IPS-18a (cell line): ENCODE data around the gene PSMC3IP.
"Not testable (repeated sequence)": the region's sequence is repeated elsewhere in the genome, so short reads cannot be mapped to it uniquely, and the experiment has no call there.

ENCODE experiments used
- H3K27ac ChIP-seq: one replicate; pipeline ENCODE4 v1.5.1; 2013; ENCODE audit warnings: low read length
- H3K27me3 ChIP-seq: one replicate; pipeline ENCODE4 v1.6.1; 2013; ENCODE audit warnings: mild to moderate bottlenecking, low read length; ENCODE audit not compliant: control insufficient read depth, insufficient read depth
- H3K36me3 ChIP-seq: one replicate; pipeline ENCODE4 v1.6.1; 2013; ENCODE audit warnings: low read depth, low read length; ENCODE audit not compliant: control insufficient read depth
- H3K4me1 ChIP-seq: one replicate; pipeline ENCODE4 v1.6.1; 2013; ENCODE audit warnings: low read depth, low read length; ENCODE audit not compliant: control insufficient read depth
- H3K4me3 ChIP-seq: one replicate; pipeline ENCODE4 v1.5.1; 2013; ENCODE audit warnings: low read length
- H3K9ac ChIP-seq: one replicate; pipeline ENCODE4 v1.6.1; 2013; ENCODE audit warnings: mild to moderate bottlenecking, low read length, moderate library complexity
- H3K9me3 ChIP-seq: one replicate; pipeline ENCODE4 v1.6.1; 2013; ENCODE audit warnings: low read depth, low read length; ENCODE audit not compliant: control insufficient read depth

PSMC3IP gene

DNA sequence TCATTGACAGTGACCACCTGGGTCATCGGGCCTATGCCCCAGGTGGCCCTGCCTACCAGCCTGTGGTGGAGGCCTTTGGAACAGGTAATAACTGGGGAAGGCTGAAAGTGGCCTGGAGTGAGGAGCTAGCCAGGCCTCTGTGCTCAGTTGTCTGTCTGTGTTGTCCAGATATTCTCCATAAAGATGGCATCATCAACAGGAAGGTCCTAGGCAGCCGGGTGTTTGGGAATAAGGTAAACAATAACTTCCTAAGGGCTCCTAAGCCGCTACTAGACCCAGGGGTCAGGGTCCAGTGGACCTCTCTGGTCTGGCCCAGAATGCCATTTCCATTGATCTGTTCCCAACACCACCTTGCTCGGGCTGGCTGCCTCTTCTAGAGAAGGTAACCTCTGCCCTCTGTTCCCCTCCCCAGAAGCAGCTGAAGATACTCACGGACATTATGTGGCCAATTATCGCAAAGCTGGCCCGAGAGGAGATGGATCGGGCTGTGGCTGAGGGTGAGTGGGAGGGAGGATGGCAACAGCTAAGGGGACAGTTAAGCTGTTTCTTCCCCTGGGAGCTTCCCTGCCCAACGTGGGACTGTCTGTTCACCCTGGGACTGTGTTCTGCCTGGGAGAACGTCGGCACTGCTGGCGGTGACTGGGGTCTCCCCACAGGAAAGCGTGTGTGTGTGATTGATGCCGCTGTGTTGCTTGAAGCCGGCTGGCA is 12.6 kb downstream of the PSMC3IP start:
- Histone ChIP-seq H3K4me3 (no peak overlapping the region), H3K27me3 (no peaks in the 10 kb centered on the region), H3K36me3 (peaks cover 30% of the 10 kb centered on the region), H3K9me3 (no peaks in the 10 kb centered on the region), H3K27ac (no peak overlapping the region), H3K9ac (no peak overlapping the region), H3K4me1 (peaks cover 7% of the 10 kb centered on the region)

DNA sequence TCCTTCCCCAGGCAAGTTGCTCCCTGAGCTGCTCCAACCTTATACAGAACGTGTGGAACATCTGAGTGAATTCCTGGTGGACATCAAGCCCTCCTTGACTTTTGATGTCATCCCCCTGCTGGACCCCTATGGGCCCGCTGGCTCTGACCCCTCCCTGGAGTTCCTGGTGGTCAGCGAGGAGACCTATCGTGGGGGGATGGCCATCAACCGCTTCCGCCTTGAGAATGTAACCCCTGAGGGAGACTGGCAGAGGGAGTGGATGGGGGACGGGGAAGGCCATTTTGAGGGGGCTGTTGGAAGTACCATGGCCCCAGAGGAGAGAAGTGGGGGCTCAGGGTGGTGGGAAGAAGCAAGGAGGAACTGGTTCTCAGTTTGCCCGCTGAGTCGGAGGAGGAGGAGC is 13.6 kb downstream of the PSMC3IP start:
- H3K27ac ChIP-seq = no peak overlapping the region
- no peak overlapping the region for H3K9ac ChIP-seq
- no peaks in the 10 kb centered on the region for H3K27me3 ChIP-seq
- H3K9me3 ChIP-seq = no peaks in the 10 kb centered on the region
- H3K4me3 ChIP-seq = no peak overlapping the region
- H3K36me3 ChIP-seq = peaks cover 20% of the 10 kb centered on the region
- H3K4me1 ChIP-seq = peaks cover 7% of the 10 kb centered on the region

DNA sequence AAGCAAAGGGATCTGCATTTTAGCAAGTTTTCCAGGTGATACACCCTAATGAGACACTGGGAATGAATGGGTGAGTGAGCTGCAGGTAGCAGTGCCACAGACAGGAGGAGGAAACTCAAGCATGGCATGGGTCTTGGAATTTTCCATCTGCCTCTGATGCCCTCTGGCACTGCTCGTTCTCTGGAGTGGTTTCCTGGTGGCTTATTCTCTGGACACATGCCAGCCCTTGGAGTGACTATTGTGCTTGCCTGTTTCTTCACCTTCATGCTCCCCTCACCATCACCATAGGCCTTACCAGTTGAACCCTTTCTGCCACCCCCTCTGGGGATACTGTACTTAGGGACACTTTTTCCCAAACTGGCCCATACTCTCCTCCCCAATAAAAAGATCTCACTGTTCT is 14.0 kb downstream of the PSMC3IP start:
- no peaks in the 10 kb centered on the region for H3K9me3 ChIP-seq
- no peak overlapping the region for H3K9ac ChIP-seq
- H3K4me3 ChIP-seq = peak overlapping the region; percentile 85
- H3K27me3 ChIP-seq = no peaks in the 10 kb centered on the region
- peaks cover 7% of the 10 kb centered on the region for H3K4me1 ChIP-seq
- no peak overlapping the region for H3K27ac ChIP-seq
- H3K36me3 ChIP-seq = peaks cover 16% of the 10 kb centered on the region

DNA sequence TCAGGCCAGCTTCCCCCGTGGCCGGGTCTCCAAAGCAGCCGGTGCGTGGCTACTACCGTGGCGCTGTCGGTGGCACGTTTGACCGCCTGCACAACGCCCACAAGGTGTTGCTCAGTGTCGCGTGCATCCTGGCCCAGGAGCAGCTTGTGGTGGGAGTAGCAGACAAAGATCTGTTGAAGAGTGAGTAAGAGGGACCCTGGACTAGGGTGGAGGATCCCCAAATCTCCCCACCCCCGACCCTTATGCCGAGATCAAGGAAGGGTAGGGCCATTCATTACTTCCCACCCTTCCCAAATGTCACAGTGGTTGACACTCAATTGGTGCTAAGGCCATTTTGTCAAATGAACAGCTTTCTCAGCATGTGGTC is 14.4 kb downstream of the PSMC3IP start:
- H3K36me3 ChIP-seq = peaks cover 14% of the 10 kb centered on the region
- H3K27ac ChIP-seq = no peak overlapping the region
- peaks cover 7% of the 10 kb centered on the region for H3K4me1 ChIP-seq
- no peaks in the 10 kb centered on the region for H3K9me3 ChIP-seq
- peak overlapping the region; percentile 83 for H3K9ac ChIP-seq
- H3K4me3 ChIP-seq = peak overlapping the region; percentile 85
- no peaks in the 10 kb centered on the region for H3K27me3 ChIP-seq

DNA sequence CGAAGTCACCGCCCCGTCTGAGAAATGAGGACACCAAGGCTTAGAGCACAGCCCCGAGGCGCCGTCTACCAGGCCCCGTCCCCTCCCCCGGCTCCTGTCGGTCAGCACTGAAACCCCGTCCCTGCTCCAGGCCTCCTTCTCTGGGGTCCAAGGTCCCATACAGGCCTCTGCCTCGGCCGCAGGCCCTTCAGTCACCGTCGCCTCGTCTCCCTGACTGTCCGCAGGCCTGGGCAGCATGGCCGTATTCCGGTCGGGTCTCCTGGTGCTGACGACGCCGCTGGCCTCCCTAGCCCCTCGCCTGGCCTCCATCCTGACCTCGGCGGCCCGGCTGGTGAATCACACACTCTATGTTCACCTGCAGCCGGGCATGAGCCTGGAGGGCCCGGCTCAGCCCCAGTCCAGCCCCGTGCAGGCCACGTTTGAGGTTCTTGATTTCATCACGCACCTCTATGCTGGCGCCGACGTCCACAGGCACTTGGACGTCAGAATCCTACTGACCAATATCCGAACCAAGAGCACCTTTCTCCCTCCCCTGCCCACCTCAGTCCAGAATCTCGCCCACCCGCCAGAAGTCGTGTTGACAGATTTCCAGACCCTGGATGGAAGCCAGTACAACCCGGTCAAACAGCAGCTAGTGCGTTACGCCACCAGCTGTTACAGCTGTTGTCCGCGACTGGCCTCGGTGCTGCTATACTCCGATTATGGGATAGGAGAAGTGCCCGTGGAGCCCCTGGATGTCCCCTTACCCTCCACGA is 15.0 kb downstream of the PSMC3IP start:
- Histone ChIP-seq H3K4me1 (peaks cover 7% of the 10 kb centered on the region), H3K9ac (peak overlapping the region; percentile 83), H3K27me3 (no peaks in the 10 kb centered on the region), H3K27ac (no peak overlapping the region), H3K9me3 (no peaks in the 10 kb centered on the region), H3K4me3 (peak overlapping the region; percentile 85), H3K36me3 (peaks cover 14% of the 10 kb centered on the region)

DNA sequence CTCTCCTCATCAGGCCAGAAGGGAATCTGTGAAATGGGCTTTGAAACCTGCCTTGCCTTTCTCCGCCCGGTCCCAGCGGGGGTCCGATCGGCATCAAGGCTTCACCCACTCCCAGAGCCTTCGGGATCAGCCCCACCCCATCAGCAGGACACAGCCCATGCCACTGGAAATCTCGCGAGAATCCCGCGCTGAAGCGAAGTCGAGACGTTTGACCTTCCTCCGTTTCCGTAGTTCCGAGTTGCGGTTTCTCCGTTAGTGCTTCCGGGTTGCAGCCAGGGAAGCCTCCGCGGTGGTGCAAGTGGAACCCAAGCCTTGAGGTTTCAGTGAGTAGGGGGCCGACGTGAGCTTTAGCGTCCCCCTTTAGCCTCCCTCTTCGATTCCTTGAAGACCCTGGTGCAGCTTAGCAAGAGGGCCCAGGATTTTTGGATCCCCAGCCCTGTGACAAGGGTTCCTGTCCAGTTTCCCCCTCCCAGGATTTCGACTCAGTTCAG is 15.6 kb downstream of the PSMC3IP start, which contains the start of gene COASY:
TSS of gene COASY (plus strand) at position 252 of the 491 bp plus-strand sequence. CDS start 475 bp downstream, outside the sequence.
- H3K36me3 ChIP-seq = peaks cover 14% of the 10 kb centered on the region
- peaks cover 7% of the 10 kb centered on the region for H3K4me1 ChIP-seq
- no peaks in the 10 kb centered on the region for H3K9me3 ChIP-seq
- H3K27me3 ChIP-seq = no peaks in the 10 kb centered on the region
- H3K4me3 ChIP-seq = peak within 1 kb of the TSS; percentile 85
- H3K9ac ChIP-seq = peak within 1 kb of the TSS; percentile 83
- no peak within 1 kb of the TSS for H3K27ac ChIP-seq

DNA sequence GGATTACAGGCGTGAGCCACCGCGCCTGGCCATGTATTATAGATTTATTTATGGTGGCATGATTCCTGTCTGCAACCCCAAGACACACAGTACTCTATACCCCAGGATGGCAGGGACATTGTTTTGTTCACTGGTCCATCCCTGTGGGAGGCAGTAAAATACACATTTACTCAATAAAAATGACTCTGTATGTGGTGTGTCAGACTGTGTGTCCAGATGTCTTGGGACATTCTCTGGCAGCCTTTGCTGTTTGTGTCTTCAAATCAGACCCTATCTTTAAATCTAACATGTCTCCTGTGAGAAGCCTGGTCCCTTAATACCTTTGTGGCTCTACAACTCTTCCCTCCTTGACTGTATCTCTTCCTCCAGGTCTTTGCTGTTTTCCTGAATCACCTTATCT is 17.3 kb downstream of the PSMC3IP start:
- H3K9ac ChIP-seq = no peak overlapping the region
- peaks cover 13% of the 10 kb centered on the region for H3K36me3 ChIP-seq
- no peak overlapping the region for H3K4me3 ChIP-seq
- no peak overlapping the region for H3K27ac ChIP-seq
- H3K4me1 ChIP-seq = peaks cover 4% of the 10 kb centered on the region
- H3K9me3 ChIP-seq = no peaks in the 10 kb centered on the region
- no peaks in the 10 kb centered on the region for H3K27me3 ChIP-seq

DNA sequence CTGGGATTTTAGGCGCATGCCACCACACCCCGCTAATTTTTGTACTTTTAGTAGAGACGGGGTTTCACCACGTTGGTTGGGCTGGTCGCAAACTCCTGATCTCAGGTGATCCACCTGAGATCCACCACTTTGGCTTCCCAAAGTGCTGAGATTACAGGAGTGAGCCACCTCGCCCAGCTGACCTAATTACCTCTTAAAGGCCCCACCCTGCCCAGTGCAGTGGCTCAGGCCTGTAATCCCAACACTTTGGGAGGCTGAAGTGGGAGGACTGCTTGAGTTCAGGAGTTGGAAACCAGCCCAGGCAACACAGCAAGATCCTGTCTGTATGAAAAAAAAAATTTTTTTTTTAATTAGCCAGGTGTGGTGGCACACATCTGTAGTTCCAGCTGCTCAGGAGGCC is 18.5 kb downstream of the PSMC3IP start:
- peaks cover 3% of the 10 kb centered on the region for H3K36me3 ChIP-seq
- H3K27ac ChIP-seq = no peak overlapping the region
- H3K4me3 ChIP-seq = no peak overlapping the region
- no peak overlapping the region for H3K9ac ChIP-seq
- no peaks in the 10 kb centered on the region for H3K27me3 ChIP-seq
- H3K9me3 ChIP-seq = no peaks in the 10 kb centered on the region
- peaks cover 4% of the 10 kb centered on the region for H3K4me1 ChIP-seq

DNA sequence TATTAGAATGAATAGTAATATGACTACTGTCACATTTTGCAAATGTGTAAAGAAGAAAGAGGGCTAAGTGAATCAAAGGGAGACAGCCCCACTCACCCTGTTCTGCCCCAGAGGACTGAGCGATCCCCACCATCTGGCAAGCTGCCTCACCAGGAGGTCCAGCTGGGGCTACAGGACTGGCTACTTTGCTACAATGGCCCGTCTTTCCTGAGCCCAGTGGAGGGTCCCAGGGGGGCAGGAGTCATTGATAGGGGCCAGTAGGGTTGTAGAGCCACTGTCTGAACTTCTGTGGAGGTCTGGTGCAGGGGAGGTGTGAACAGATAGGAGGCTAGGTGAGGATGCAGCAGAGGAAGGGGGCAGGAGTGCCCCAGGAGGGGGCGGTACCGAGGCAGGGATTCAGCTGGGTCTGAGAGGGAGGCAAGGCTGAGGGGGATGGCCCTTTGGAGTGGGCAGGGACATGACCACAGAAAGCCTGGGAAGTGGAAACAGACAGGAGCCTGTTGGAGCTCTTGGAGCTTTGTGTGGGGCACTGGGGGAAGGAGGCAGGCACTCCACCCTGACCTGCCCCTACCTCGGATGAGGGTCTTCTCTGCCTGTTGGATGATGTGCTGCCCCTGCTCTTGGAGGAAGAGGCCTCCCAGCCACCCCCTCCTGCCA is 21.4 kb downstream of the PSMC3IP start:
- H3K27me3 ChIP-seq, H3K36me3 ChIP-seq, H3K9ac ChIP-seq, H3K27ac ChIP-seq, H3K9me3 ChIP-seq, H3K4me3 ChIP-seq, H3K4me1 ChIP-seq: not testable (repeated sequence)

DNA sequence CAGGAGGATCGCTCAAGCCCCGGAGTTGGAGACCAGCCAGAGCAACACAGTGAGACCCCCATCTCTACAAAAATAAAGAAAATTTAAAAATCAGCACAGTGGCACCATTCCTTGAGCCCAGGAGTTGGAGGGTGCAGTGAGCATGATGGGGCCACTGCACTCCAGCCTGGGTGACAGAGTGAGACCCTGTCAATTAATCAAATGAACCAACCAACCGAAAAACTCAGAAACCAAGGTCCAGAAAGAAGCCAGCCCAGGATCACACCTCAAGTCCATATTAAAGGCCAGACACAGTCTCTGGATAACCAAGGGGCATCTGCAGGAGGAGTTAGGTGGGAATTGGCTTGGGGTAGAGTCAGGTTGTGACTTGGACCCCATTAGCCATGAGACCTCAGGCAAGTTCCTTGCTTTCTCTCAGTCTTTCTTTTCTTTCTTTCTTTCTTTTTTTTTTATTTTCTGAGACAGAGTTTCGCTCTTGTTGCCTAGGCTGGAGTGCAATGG is 22.4 kb downstream of the PSMC3IP start:
- H3K9ac ChIP-seq = peak overlapping the region; percentile 76
- H3K27me3 ChIP-seq = no peaks in the 10 kb centered on the region
- no peaks in the 10 kb centered on the region for H3K9me3 ChIP-seq
- no peak overlapping the region for H3K27ac ChIP-seq
- H3K4me3 ChIP-seq = peak overlapping the region; percentile 90
- H3K4me1 ChIP-seq = no peaks in the 10 kb centered on the region
- H3K36me3 ChIP-seq = no peaks in the 10 kb centered on the region

DNA sequence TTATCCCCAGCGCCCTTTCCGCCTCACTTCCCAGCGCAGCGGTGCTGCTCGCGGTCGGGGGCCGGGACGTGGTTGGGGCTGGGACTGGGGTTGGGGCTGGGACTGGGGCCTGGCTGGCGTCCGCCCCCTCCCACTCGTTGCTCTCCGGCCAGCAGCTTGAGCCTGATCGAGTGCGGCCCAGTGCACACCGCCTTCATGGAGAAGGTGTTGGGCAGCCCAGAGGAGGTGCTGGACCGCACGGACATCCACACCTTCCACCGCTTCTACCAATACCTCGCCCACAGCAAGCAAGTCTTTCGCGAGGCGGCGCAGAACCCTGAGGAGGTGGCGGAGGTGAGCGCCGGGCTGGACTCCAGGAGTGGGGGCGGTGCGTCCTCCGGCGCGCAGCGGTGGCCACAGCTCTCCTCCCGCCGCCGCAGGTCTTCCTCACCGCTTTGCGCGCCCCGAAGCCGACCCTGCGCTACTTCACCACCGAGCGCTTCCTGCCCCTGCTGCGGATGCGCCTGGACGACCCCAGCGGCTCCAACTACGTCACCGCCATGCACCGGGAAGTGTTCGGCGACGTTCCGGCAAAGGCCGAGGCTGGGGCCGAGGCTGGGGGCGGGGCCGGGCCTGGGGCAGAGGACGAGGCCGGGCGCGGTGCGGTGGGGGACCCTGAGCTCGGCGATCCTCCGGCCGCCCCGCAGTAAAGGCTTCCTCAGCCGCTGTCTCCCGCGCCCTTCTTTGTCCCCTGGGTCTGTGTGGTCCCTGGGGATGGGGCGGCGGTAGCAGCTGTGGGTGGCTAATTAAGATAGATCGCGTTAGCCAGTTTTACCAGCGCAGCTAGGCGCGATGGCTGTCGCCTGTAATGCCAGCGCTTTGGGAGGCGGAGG is 23.0 kb downstream of the PSMC3IP start:
- Histone ChIP-seq H3K4me3 (peak overlapping the region; percentile 90), H3K4me1 (no peaks in the 10 kb centered on the region), H3K36me3 (no peaks in the 10 kb centered on the region), H3K27ac (no peak overlapping the region), H3K9ac (peak overlapping the region; percentile 76), H3K9me3 (no peaks in the 10 kb centered on the region), H3K27me3 (no peaks in the 10 kb centered on the region)
